ENCODE measurements around the gene UNC13B.

- TF ChIP-seq ZNF274 (IDR thresholded peaks at IDR 0.05; ENCODE audit: low read depth, low read length) (no peak), SUZ12 (IDR thresholded peaks at IDR 0.05; ENCODE audit: extremely low read depth, insufficient read depth, insufficient read length) (no peak)
Observed at GRCh38 chr9:35446012-35446411, 284.2 kb downstream of the UNC13B start.
